ENCODE results near the gene DESI1. TPM values are rescaled to one million over a fixed set of nuclear protein-coding genes. Genes with fewer than 3 reads are reported as not detected.

DESI1 gene
- total RNA-seq, 2 donors from 2014 or later, result 21.9 to 22.9 TPM

DNA sequence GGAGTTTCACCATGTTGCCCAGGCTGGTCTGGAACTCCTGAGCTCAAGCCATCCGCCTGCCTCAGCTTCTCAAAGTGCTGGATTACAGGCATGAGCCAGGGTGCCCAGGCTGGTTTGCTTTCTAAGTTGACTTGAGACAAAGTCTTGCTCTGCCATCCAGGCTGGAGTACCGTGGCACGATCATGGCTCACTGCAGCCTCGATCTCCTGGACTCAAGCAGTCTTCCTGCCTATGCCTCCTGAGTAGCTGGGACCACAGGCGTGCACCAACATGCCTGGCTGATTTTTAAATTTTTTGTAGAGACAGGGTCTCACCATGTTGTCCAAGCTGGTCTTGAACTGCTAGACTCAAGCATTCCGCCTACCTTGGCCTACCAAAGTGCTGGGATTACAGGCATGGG is 36.9 kb upstream of the DESI1 start:
- no peaks in the 10 kb centered on the region for H3K4me1 ChIP-seq (ENCODE audit: control insufficient read depth in 1 of 2, low read depth in 2 of 2)
- H3K27ac ChIP-seq, result no peak overlapping the region
- no peak overlapping the region for H3K4me3 ChIP-seq
- ATAC-seq (ENCODE audit: insufficient number of reproducible peaks, low FRiP score, low read depth), result no peak
- DNase-seq (ENCODE audit: low spot score), result no peak
- H3K27me3 ChIP-seq (replicated peaks; ENCODE audit: insufficient read depth), result no peaks in the 10 kb centered on the region
- H3K36me3 ChIP-seq, result peaks cover 86% of the 10 kb centered on the region
- H3K9me3 ChIP-seq, result no peaks in the 10 kb centered on the region
- no peak for TF ChIP-seq CTCF (IDR thresholded peaks at IDR 0.05)

DNA sequence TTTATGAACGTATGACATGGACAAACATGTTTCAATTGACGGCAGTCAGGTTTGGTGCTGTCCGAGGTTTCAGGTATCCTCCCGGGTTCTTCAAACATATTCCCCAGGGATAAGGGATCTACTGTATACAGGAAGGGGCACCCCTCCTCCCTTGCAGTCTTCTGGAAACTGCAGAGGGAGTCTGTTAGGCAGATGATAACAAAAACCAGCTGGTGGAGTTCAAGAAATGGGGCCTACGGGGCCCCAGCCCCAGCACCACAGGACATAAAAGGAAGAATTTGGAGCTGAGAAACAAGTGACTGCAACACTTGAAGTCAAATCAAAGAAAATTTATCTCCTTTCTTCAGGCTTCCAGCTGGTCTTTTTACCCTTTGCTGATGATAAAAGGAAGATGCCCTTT is 35.7 kb upstream of the DESI1 start:
- Histone ChIP-seq H3K36me3 (peaks cover 90% of the 10 kb centered on the region), H3K27ac (no peak overlapping the region), H3K4me1 (ENCODE audit: control insufficient read depth in 1 of 2, low read depth in 2 of 2) (no peaks in the 10 kb centered on the region), H3K27me3 (replicated peaks; ENCODE audit: insufficient read depth) (no peaks in the 10 kb centered on the region), H3K9me3 (no peaks in the 10 kb centered on the region), H3K4me3 (no peak overlapping the region)
- TF ChIP-seq CTCF (IDR thresholded peaks at IDR 0.05), result no peak
- ATAC-seq (ENCODE audit: insufficient number of reproducible peaks, low FRiP score, low read depth) (no peak), DNase-seq (ENCODE audit: low spot score) (no peak)

DNA sequence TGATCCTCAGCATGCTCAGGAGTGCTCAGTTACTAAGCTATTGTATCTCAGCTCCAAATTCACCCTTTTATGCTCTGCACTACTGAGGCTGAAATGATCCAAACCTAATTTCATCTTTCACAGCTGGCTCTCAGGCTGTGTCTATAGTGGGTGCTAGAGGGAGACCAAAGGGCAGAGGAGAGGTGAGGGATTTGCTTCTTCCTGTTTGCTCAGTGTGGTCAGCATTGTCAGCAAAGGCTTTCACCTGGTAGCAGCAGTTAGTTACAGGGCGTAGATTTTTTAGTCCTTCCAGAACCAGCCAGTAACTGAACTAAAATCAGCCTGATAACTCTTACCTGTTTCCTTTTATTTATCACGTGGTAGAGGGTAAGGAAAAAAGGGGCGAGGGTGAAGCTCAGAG is 33.5 kb upstream of the DESI1 start:
- Histone ChIP-seq H3K27me3 (replicated peaks; ENCODE audit: insufficient read depth) (no peaks in the 10 kb centered on the region), H3K36me3 (peaks cover 83% of the 10 kb centered on the region), H3K27ac (no peak overlapping the region), H3K9me3 (no peaks in the 10 kb centered on the region), H3K4me1 (ENCODE audit: control insufficient read depth in 1 of 2, low read depth in 2 of 2) (no peaks in the 10 kb centered on the region), H3K4me3 (no peak overlapping the region)
- no peak for TF ChIP-seq CTCF (IDR thresholded peaks at IDR 0.05)
- DNase-seq (ENCODE audit: low spot score), result no peak
- ATAC-seq (ENCODE audit: insufficient number of reproducible peaks, low FRiP score, low read depth), result no peak

- ATAC-seq (ENCODE audit: insufficient number of reproducible peaks, low FRiP score, low read depth), result no peak
- TF ChIP-seq CTCF (IDR thresholded peaks at IDR 0.05), result no peak
- no peak overlapping the region for H3K27ac ChIP-seq
- H3K4me3 ChIP-seq, result no peak overlapping the region
- H3K36me3 ChIP-seq, result peaks cover 81% of the 10 kb centered on the region
- no peaks in the 10 kb centered on the region for H3K4me1 ChIP-seq (ENCODE audit: control insufficient read depth in 1 of 2, low read depth in 2 of 2)
- no peaks in the 10 kb centered on the region for H3K27me3 ChIP-seq (replicated peaks; ENCODE audit: insufficient read depth)
- no peak for DNase-seq (ENCODE audit: low spot score)
- H3K9me3 ChIP-seq, result no peaks in the 10 kb centered on the region
Measured at GRCh38 chr22:41650821-41651220, 30.0 kb upstream of the DESI1 start.

GRCh38 chr22:41650229-41650628 is 29.4 kb upstream of the DESI1 start:
- no peak for ATAC-seq (ENCODE audit: insufficient number of reproducible peaks, low FRiP score, low read depth)
- H3K36me3 ChIP-seq, result peaks cover 82% of the 10 kb centered on the region

More at GRCh38 chr22:41650229-41650628, 29.4 kb upstream of the DESI1 start:
- Histone ChIP-seq H3K4me3 (no peak overlapping the region), H3K27me3 (replicated peaks; ENCODE audit: insufficient read depth) (no peaks in the 10 kb centered on the region), H3K9me3 (no peaks in the 10 kb centered on the region), H3K27ac (no peak overlapping the region), H3K4me1 (ENCODE audit: control insufficient read depth in 1 of 2, low read depth in 2 of 2) (no peaks in the 10 kb centered on the region)
- no peak for TF ChIP-seq CTCF (IDR thresholded peaks at IDR 0.05)
- no peak for DNase-seq (ENCODE audit: low spot score)
